ENCODE data around the gene FAM151B.
"Not testable (repeated sequence)": the region's sequence is repeated elsewhere in the genome, so short reads cannot be mapped to it uniquely, and the experiment has no call there.

Gene FAM151B

GRCh38 chr5:80463269-80463668 is 24.6 kb upstream of the FAM151B start:
- DNase-seq (ENCODE audit: low read depth): no peak
- TF ChIP-seq CTCF (IDR thresholded peaks at IDR 0.05; ENCODE audit: low read depth, low read length) (no peak), POLR2A (IDR thresholded peaks at IDR 0.05; ENCODE audit: extremely low read depth, insufficient read length) (no peak), MYC (IDR thresholded peaks at IDR 0.05; ENCODE audit: low read depth, low read length) (no peak), MAX (IDR thresholded peaks at IDR 0.05; ENCODE audit: low read depth, low read length) (no peak)

GRCh38 chr5:80466669-80467485 is 21.0 kb upstream of the FAM151B start:
- DNase-seq (ENCODE audit: low read depth): peak; percentile 39
- TF ChIP-seq CTCF (IDR thresholded peaks at IDR 0.05; ENCODE audit: low read depth, low read length) (no peak), MYC (IDR thresholded peaks at IDR 0.05; ENCODE audit: low read depth, low read length) (no peak), MAX (IDR thresholded peaks at IDR 0.05; ENCODE audit: low read depth, low read length) (no peak), POLR2A (IDR thresholded peaks at IDR 0.05; ENCODE audit: extremely low read depth, insufficient read length) (no peak)
- H3K4me3 ChIP-seq (ENCODE audit: low read depth, low read length): no peak overlapping the region

More at GRCh38 chr5:80463269-80463668, 24.6 kb upstream of the FAM151B start:
- no peak overlapping the region for H3K4me3 ChIP-seq (ENCODE audit: low read depth, low read length)

GRCh38 chr5:80468131-80468530 is 19.8 kb upstream of the FAM151B start:
- no peak for DNase-seq (ENCODE audit: low read depth)
- TF ChIP-seq MAX (IDR thresholded peaks at IDR 0.05; ENCODE audit: low read depth, low read length) (no peak), POLR2A (IDR thresholded peaks at IDR 0.05; ENCODE audit: extremely low read depth, insufficient read length) (no peak), MYC (IDR thresholded peaks at IDR 0.05; ENCODE audit: low read depth, low read length) (no peak), CTCF (IDR thresholded peaks at IDR 0.05; ENCODE audit: low read depth, low read length) (no peak)

GRCh38 chr5:80470631-80471030 is 17.3 kb upstream of the FAM151B start:
- not testable (repeated sequence) for H3K4me3 ChIP-seq (ENCODE audit: low read depth, low read length); DNase-seq (ENCODE audit: low read depth)

More at GRCh38 chr5:80468131-80468530, 19.8 kb upstream of the FAM151B start:
- H3K4me3 ChIP-seq (ENCODE audit: low read depth, low read length): no peak overlapping the region

GRCh38 chr5:80474929-80475328 is 13.0 kb upstream of the FAM151B start:
- no peak for DNase-seq (ENCODE audit: low read depth)
- TF ChIP-seq MYC (IDR thresholded peaks at IDR 0.05; ENCODE audit: low read depth, low read length) (no peak), MAX (IDR thresholded peaks at IDR 0.05; ENCODE audit: low read depth, low read length) (no peak), POLR2A (IDR thresholded peaks at IDR 0.05; ENCODE audit: extremely low read depth, insufficient read length) (no peak), CTCF (IDR thresholded peaks at IDR 0.05; ENCODE audit: low read depth, low read length) (no peak)
- no peak overlapping the region for H3K4me3 ChIP-seq (ENCODE audit: low read depth, low read length)

- no peak for TF ChIP-seq MAX (IDR thresholded peaks at IDR 0.05; ENCODE audit: low read depth, low read length)
- TF ChIP-seq POLR2A (IDR thresholded peaks at IDR 0.05; ENCODE audit: extremely low read depth, insufficient read length): no peak
- TF ChIP-seq CTCF (IDR thresholded peaks at IDR 0.05; ENCODE audit: low read depth, low read length): no peak
- no peak for TF ChIP-seq MYC (IDR thresholded peaks at IDR 0.05; ENCODE audit: low read depth, low read length)
- no peak for DNase-seq (ENCODE audit: low read depth)
Observed at GRCh38 chr5:80479713-80480112, 8.2 kb upstream of the FAM151B start.

More at GRCh38 chr5:80479713-80480112, 8.2 kb upstream of the FAM151B start:
- H3K4me3 ChIP-seq (ENCODE audit: low read depth, low read length): no peak overlapping the region

Measured in NB4 (cell line).